ENCODE data around the gene SGTB. TPM values are rescaled to one million over a fixed set of nuclear protein-coding genes. Genes with fewer than 3 reads are reported as not detected.

Gene SGTB
- total RNA-seq, 1 donor from 2014 or later: 15.0 TPM

GRCh38 chr5:65749221-65749844 lies 27.4 kb upstream of the SGTB start:
- TF ChIP-seq CTCF (conservative IDR thresholded peaks at IDR 0.05): no peak
- Mint-ChIP-seq H3K4me1 (no peaks in the 10 kb centered on the region), H3K9me3 (peaks cover 6% of the 10 kb centered on the region), H3K36me3 (ENCODE audit: low read depth) (peaks cover 8% of the 10 kb centered on the region), H3K27me3 (ENCODE audit: low read depth) (no peaks in the 10 kb centered on the region), H3K4me3 (no peak overlapping the region), H3K27ac (ENCODE audit: unreplicated experiment) (no peak overlapping the region)
- no peak for DNase-seq (ENCODE audit: low read depth, low spot score)

GRCh38 chr5:65742565-65743231 lies 20.8 kb upstream of the SGTB start:
- TF ChIP-seq CTCF (conservative IDR thresholded peaks at IDR 0.05): peak; percentile 76
- Mint-ChIP-seq H3K27me3 (ENCODE audit: low read depth) (no peaks in the 10 kb centered on the region), H3K4me1 (peaks cover 5% of the 10 kb centered on the region), H3K27ac (ENCODE audit: unreplicated experiment) (no peak overlapping the region), H3K4me3 (no peak overlapping the region), H3K9me3 (peaks cover 9% of the 10 kb centered on the region), H3K36me3 (ENCODE audit: low read depth) (peaks cover 14% of the 10 kb centered on the region)
- DNase-seq (ENCODE audit: low read depth, low spot score): no peak

DNA sequence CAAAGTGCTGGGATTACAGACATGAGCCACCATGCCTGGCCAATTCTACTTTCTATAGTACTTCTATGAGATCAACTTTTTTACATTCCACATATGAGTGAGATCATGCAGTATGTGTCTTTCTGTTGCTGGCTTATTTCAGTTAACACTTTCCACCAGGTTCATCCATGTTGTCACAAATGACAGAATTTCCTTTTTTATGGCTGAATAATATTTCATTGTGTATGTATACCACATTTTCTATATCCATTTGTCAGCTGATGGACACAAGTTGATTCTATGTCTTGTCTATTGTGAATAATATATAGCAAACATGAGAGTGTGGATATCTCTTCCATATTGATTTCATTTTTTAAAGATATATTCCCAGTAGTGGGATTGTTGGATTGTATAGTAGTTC lies 17.3 kb upstream of the SGTB start:
- H3K4me1 Mint-ChIP-seq: peaks cover 5% of the 10 kb centered on the region
- H3K27ac Mint-ChIP-seq (ENCODE audit: unreplicated experiment): no peak overlapping the region
- no peak for DNase-seq (ENCODE audit: low read depth, low spot score)
- H3K36me3 Mint-ChIP-seq (ENCODE audit: low read depth): peaks cover 6% of the 10 kb centered on the region
- peaks cover 3% of the 10 kb centered on the region for H3K9me3 Mint-ChIP-seq
- H3K4me3 Mint-ChIP-seq: no peak overlapping the region
- TF ChIP-seq CTCF (conservative IDR thresholded peaks at IDR 0.05): no peak
- no peaks in the 10 kb centered on the region for H3K27me3 Mint-ChIP-seq (ENCODE audit: low read depth)

DNA sequence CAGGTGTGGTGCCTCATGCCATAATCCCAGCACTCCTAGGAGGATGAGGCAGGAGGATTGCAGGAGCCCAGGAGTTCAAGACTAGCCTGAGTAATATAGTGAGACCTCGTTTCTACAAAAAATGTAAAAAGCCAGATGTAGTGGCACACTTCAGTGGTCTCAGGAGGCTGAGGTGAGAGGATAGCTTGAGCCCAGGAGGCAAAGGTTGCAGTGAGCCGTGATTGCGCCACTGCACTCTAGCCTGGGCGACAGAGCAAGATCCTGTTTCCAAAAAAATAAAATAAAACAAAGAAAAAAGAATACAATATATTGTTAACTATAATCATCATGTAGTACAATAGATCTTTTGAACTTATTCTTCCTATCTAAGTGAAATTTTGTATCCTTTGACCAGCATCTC lies 16.4 kb upstream of the SGTB start:
- H3K27ac Mint-ChIP-seq (ENCODE audit: unreplicated experiment): peak overlapping the region; percentile 62

GRCh38 chr5:65737842-65738241 lies 15.9 kb upstream of the SGTB start:
- Mint-ChIP-seq H3K27ac (ENCODE audit: unreplicated experiment) (no peak overlapping the region), H3K4me3 (no peak overlapping the region)

More for the DNA sequence above, 16.4 kb upstream of the SGTB start:
- no peak for DNase-seq (ENCODE audit: low read depth, low spot score)
- peaks cover 6% of the 10 kb centered on the region for H3K36me3 Mint-ChIP-seq (ENCODE audit: low read depth)
- no peaks in the 10 kb centered on the region for H3K27me3 Mint-ChIP-seq (ENCODE audit: low read depth)
- H3K4me3 Mint-ChIP-seq: no peak overlapping the region
- H3K4me1 Mint-ChIP-seq: peaks cover 5% of the 10 kb centered on the region
- no peak for TF ChIP-seq CTCF (conservative IDR thresholded peaks at IDR 0.05)
- H3K9me3 Mint-ChIP-seq: peaks cover 3% of the 10 kb centered on the region

More at GRCh38 chr5:65737842-65738241, 15.9 kb upstream of the SGTB start:
- H3K4me1 Mint-ChIP-seq: peaks cover 4% of the 10 kb centered on the region
- peaks cover 5% of the 10 kb centered on the region for H3K36me3 Mint-ChIP-seq (ENCODE audit: low read depth)
- DNase-seq (ENCODE audit: low read depth, low spot score): no peak
- no peak for TF ChIP-seq CTCF (conservative IDR thresholded peaks at IDR 0.05)
- peaks cover 3% of the 10 kb centered on the region for H3K9me3 Mint-ChIP-seq
- H3K27me3 Mint-ChIP-seq (ENCODE audit: low read depth): no peaks in the 10 kb centered on the region

Measured in neural crest cell (in vitro differentiated cells).